Measurements from ENCODE around the gene TM6SF1.

The TM6SF1 gene

GRCh38 chr15:83106994-83107840 is at the start of gene TM6SF1:
TSS of gene TM6SF1 (plus strand) at chr15:83107645. CDS start at chr15:83107681, 36 bp downstream.
- no peaks in the 10 kb centered on the region for H3K9me2 ChIP-seq (ENCODE audit: low read depth, low read length)
- H2AFZ ChIP-seq (ENCODE audit: low read length) = no peak within 1 kb of the TSS
- H4K20me1 ChIP-seq (ENCODE audit: insufficient read depth, low read length) = no peaks in the 10 kb centered on the region
- no peaks in the 10 kb centered on the region for H3K79me2 ChIP-seq (ENCODE audit: insufficient read depth, low read length)
- H3K36me3 ChIP-seq (ENCODE audit: insufficient read depth, low read length) = no peaks in the 10 kb centered on the region
- no peak within 1 kb of the TSS for H3K27ac ChIP-seq (ENCODE audit: low read depth, low read length, poor library complexity, severe bottlenecking)
- H3K4me2 ChIP-seq (ENCODE audit: low read length) = no peak within 1 kb of the TSS
- peaks cover 6% of the 10 kb centered on the region for H3K4me1 ChIP-seq (ENCODE audit: insufficient read depth, low read length, severe bottlenecking)
- no peaks in the 10 kb centered on the region for H3F3A ChIP-seq (ENCODE audit: insufficient read depth, low read length)
- no peak within 1 kb of the TSS for H3K4me3 ChIP-seq (ENCODE audit: low read depth, low read length, poor library complexity, severe bottlenecking)
- no peaks in the 10 kb centered on the region; the same call in 1 of the 2 replicates for H3K27me3 ChIP-seq (ENCODE audit: insufficient read depth, low read length)
- no peak for TF ChIP-seq CTCF (IDR thresholded peaks at IDR 0.05; ENCODE audit: low read length)
- no peak for TF ChIP-seq EZH2 (IDR thresholded peaks at IDR 0.05; ENCODE audit: borderline replicate concordance, low read length)
- no peak within 1 kb of the TSS for H3K9ac ChIP-seq (ENCODE audit: low read length)
- H3K9me3 ChIP-seq (ENCODE audit: low read length) = no peaks in the 10 kb centered on the region

GRCh38 chr15:83057696-83058376 is 49.6 kb upstream of the TM6SF1 start:
- Histone ChIP-seq H3K27ac (ENCODE audit: low read depth, low read length, poor library complexity, severe bottlenecking) (no peak overlapping the region), H3K4me1 (ENCODE audit: insufficient read depth, low read length, severe bottlenecking) (peaks cover 12% of the 10 kb centered on the region), H3K9me3 (ENCODE audit: low read length) (no peaks in the 10 kb centered on the region), H3K79me2 (ENCODE audit: insufficient read depth, low read length) (peaks cover 58% of the 10 kb centered on the region), H3K27me3 (ENCODE audit: insufficient read depth, low read length) (no peaks in the 10 kb centered on the region), H2AFZ (ENCODE audit: low read length) (no peak overlapping the region), H3K4me2 (ENCODE audit: low read length) (no peak overlapping the region), H3K9ac (ENCODE audit: low read length) (no peak overlapping the region), H3F3A (ENCODE audit: insufficient read depth, low read length) (no peaks in the 10 kb centered on the region), H3K9me2 (ENCODE audit: low read depth, low read length) (no peaks in the 10 kb centered on the region), H3K4me3 (ENCODE audit: low read depth, low read length, poor library complexity, severe bottlenecking) (no peak overlapping the region), H4K20me1 (ENCODE audit: insufficient read depth, low read length) (no peaks in the 10 kb centered on the region), H3K36me3 (ENCODE audit: insufficient read depth, low read length) (peaks cover 83% of the 10 kb centered on the region)
- TF ChIP-seq CTCF (IDR thresholded peaks at IDR 0.05; ENCODE audit: low read length) (no peak), EZH2 (IDR thresholded peaks at IDR 0.05; ENCODE audit: borderline replicate concordance, low read length) (no peak)

DNA sequence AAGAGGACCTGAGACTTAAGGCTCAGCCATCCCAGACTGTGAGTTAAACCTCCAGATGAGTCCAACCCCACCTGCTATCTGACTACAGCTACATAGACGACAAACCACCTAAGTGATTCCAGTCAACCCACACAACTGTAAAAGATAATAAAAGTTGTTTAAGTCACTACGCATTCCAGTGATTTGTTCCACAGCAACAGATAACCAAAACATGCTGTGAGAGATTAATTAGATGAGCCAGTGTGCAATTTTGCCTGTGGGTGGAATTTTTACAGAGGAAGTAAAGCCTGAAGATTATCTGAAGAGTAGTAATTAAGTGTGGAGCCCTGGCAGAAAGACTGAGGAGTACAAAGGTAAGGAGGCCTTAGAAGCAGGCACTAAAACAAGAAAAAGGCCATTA is 45.8 kb upstream of the TM6SF1 start:
- H4K20me1 ChIP-seq (ENCODE audit: insufficient read depth, low read length) = no peaks in the 10 kb centered on the region
- H3K36me3 ChIP-seq (ENCODE audit: insufficient read depth, low read length) = peaks cover 60% of the 10 kb centered on the region

More for the DNA sequence above, 45.8 kb upstream of the TM6SF1 start:
- Histone ChIP-seq H3K27me3 (ENCODE audit: insufficient read depth, low read length) (no peaks in the 10 kb centered on the region), H3K4me1 (ENCODE audit: insufficient read depth, low read length, severe bottlenecking) (peaks cover 43% of the 10 kb centered on the region), H3K4me2 (ENCODE audit: low read length) (no peak overlapping the region), H3K9me2 (ENCODE audit: low read depth, low read length) (no peaks in the 10 kb centered on the region), H3K9me3 (ENCODE audit: low read length) (no peaks in the 10 kb centered on the region), H3K27ac (ENCODE audit: low read depth, low read length, poor library complexity, severe bottlenecking) (no peak overlapping the region), H3K79me2 (ENCODE audit: insufficient read depth, low read length) (peaks cover 92% of the 10 kb centered on the region), H3K4me3 (ENCODE audit: low read depth, low read length, poor library complexity, severe bottlenecking) (no peak overlapping the region), H3K9ac (ENCODE audit: low read length) (no peak overlapping the region), H3F3A (ENCODE audit: insufficient read depth, low read length) (no peaks in the 10 kb centered on the region), H2AFZ (ENCODE audit: low read length) (no peak overlapping the region)
- TF ChIP-seq EZH2 (IDR thresholded peaks at IDR 0.05; ENCODE audit: borderline replicate concordance, low read length) (no peak), CTCF (IDR thresholded peaks at IDR 0.05; ENCODE audit: low read length) (no peak)
